HEK293 (cell line): ENCODE results near the gene RCOR1.
A peak's percentile ranks its signal among the peaks of the same experiment; 100 is the strongest.

ENCODE experiments used
- CTCF ChIA-PET: fragments of 350-600 bp; formaldehyde crosslinking; extraction: SDS; loops from one replicate; lab custom pipeline; 2021; ENCODE audit warnings: antibody characterized with exemption; lab: Yijun Ruan, JAX
- POLR2A ChIA-PET: fragments of 300-600 bp; formaldehyde crosslinking; extraction: SDS; loops from one replicate; lab custom pipeline; 2020; ENCODE audit warnings: antibody characterized with exemption, inconsistent platforms; lab: Yijun Ruan, JAX
- H3K27ac ChIP-seq: fragments of 200-500 bp; sonication (Bioruptor generic); 2 replicates; pipeline ENCODE4 v1.5.1; 2014; ENCODE audit warnings: low read depth, low read length, control low read depth, inconsistent platforms; ENCODE audit errors: extremely low read depth
- H3K36me3 ChIP-seq, 2 experiments: fragments of 200-500 bp in 1 of 2; sonication (Bioruptor generic) in 1 of 2; 1 replicate in 1 of 2; 2 replicates in 1 of 2; pipeline ENCODE4 v1.5.1; 2014 to 2017; ENCODE audit warnings: inconsistent platforms in 2 of 2, low read length in 2 of 2; ENCODE audit not compliant: control insufficient read depth in 2 of 2, insufficient read depth in 1 of 2
- H3K4me1 ChIP-seq: fragments of 200-500 bp; sonication (Bioruptor generic); 2 replicates; pipeline ENCODE4 v1.5.1; 2014; ENCODE audit warnings: mild to moderate bottlenecking, low read length, inconsistent platforms; ENCODE audit not compliant: control insufficient read depth, insufficient read depth
- H3K4me3 ChIP-seq: 2 replicates; pipeline ENCODE4 v1.5.1; 2011; ENCODE audit warnings: low read depth, mild to moderate bottlenecking, control low read depth, low read length, moderate library complexity
- H3K9me3 ChIP-seq: fragments of 200-500 bp; sonication (Bioruptor generic); 2 replicates; pipeline ENCODE4 v1.5.1; 2014; ENCODE audit warnings: low read depth, low read length, inconsistent platforms; ENCODE audit not compliant: control insufficient read depth, insufficient read depth
- EGR2 ChIP-seq: fragments of 450-650 bp; formaldehyde crosslinking; IDR thresholded peaks from 2 replicates; pipeline ENCODE4 v1.5.1; 2016; ENCODE audit warnings: low read depth, missing biosample characterization, missing genetic modification characterization
- GLI4 ChIP-seq: fragments of 450-650 bp; formaldehyde crosslinking; IDR thresholded peaks from 2 replicates; pipeline ENCODE4 v1.5.1; 2016; ENCODE audit warnings: missing biosample characterization, missing genetic modification characterization
- KLF1 ChIP-seq: fragments of 450-650 bp; formaldehyde crosslinking; IDR thresholded peaks from 2 replicates; pipeline ENCODE4 v1.5.1; 2016; ENCODE audit warnings: missing biosample characterization, missing genetic modification characterization
- SALL2 ChIP-seq: fragments of 450-650 bp; formaldehyde crosslinking; IDR thresholded peaks from 2 replicates; pipeline ENCODE4 v1.5.0; 2017; ENCODE audit warnings: missing biosample characterization, mild to moderate bottlenecking, missing genetic modification characterization, borderline replicate concordance
- SCRT1 ChIP-seq: fragments of 450-650 bp; formaldehyde crosslinking; IDR thresholded peaks from 2 replicates; pipeline ENCODE4 v1.5.1; 2016; ENCODE audit warnings: missing biosample characterization, missing genetic modification characterization, borderline replicate concordance
- SCRT2 ChIP-seq: fragments of 450-650 bp; formaldehyde crosslinking; IDR thresholded peaks from 2 replicates; pipeline ENCODE4 v1.5.1; 2016; ENCODE audit warnings: missing biosample characterization, missing genetic modification characterization
- ZFHX2 ChIP-seq: fragments of 450-650 bp; formaldehyde crosslinking; conservative IDR thresholded peaks from 2 replicates; pipeline ENCODE4 v1.5.1; 2016; ENCODE audit warnings: missing biosample characterization, missing genetic modification characterization
- ZNF140 ChIP-seq: fragments of 450-650 bp; formaldehyde crosslinking; IDR thresholded peaks from 2 replicates; pipeline ENCODE4 v1.5.1; 2016; ENCODE audit warnings: missing biosample characterization, missing genetic modification characterization
- ZNF169 ChIP-seq: fragments of 450-650 bp; formaldehyde crosslinking; IDR thresholded peaks from 2 replicates; pipeline ENCODE4 v1.5.1; 2016; ENCODE audit warnings: missing biosample characterization, missing genetic modification characterization
- ZNF2 ChIP-seq: fragments of 450-650 bp; formaldehyde crosslinking; IDR thresholded peaks from 2 replicates; pipeline ENCODE4 v1.5.1; 2016; ENCODE audit warnings: missing biosample characterization, missing genetic modification characterization
- ZNF239 ChIP-seq: fragments of 450-650 bp; formaldehyde crosslinking; IDR thresholded peaks from 2 replicates; pipeline ENCODE4 v1.5.1; 2016; ENCODE audit warnings: missing biosample characterization, missing genetic modification characterization
- ZNF335 ChIP-seq: fragments of 450-650 bp; formaldehyde crosslinking; conservative IDR thresholded peaks from 2 replicates; pipeline ENCODE4 v1.5.1; 2016; ENCODE audit warnings: missing biosample characterization, missing genetic modification characterization
- ZNF530 ChIP-seq: fragments of 450-650 bp; formaldehyde crosslinking; IDR thresholded peaks from 2 replicates; pipeline ENCODE4 v1.5.1; 2016; ENCODE audit warnings: low read depth, missing biosample characterization, missing genetic modification characterization
- ZNF548 ChIP-seq: fragments of 450-650 bp; formaldehyde crosslinking; IDR thresholded peaks from 2 replicates; pipeline ENCODE4 v1.5.1; 2016; ENCODE audit warnings: missing biosample characterization, missing genetic modification characterization
- ZNF558 ChIP-seq: fragments of 450-650 bp; formaldehyde crosslinking; IDR thresholded peaks from 2 replicates; pipeline ENCODE4 v1.5.1; 2016; ENCODE audit warnings: missing biosample characterization, missing genetic modification characterization
- ZNF561 ChIP-seq: fragments of 450-650 bp; IDR thresholded peaks from 2 replicates; pipeline ENCODE4 v1.5.1; 2018; ENCODE audit warnings: missing biosample characterization, missing genetic modification characterization, borderline replicate concordance
- ZNF571 ChIP-seq: fragments of 450-650 bp; formaldehyde crosslinking; IDR thresholded peaks from 2 replicates; pipeline ENCODE4 v1.5.0; 2017; ENCODE audit warnings: missing biosample characterization, missing genetic modification characterization
- ZNF701 ChIP-seq: fragments of 450-650 bp; formaldehyde crosslinking; IDR thresholded peaks from 2 replicates; pipeline ENCODE4 v1.5.1; 2016; ENCODE audit warnings: missing biosample characterization, missing genetic modification characterization
- ZNF843 ChIP-seq: fragments of 450-650 bp; formaldehyde crosslinking; IDR thresholded peaks from 2 replicates; pipeline ENCODE4 v1.5.1; 2016; ENCODE audit warnings: missing biosample characterization, missing genetic modification characterization
- TF ChIP-seq, protein P1 (sequence below): fragments of 450-650 bp; formaldehyde crosslinking; IDR thresholded peaks from 2 replicates; pipeline ENCODE4 v1.5.1; 2016; ENCODE audit warnings: missing biosample characterization, missing genetic modification characterization
- TF ChIP-seq, protein P2 (sequence below): fragments of 450-650 bp; formaldehyde crosslinking; IDR thresholded peaks from 2 replicates; pipeline ENCODE4 v1.5.1; 2016; ENCODE audit warnings: missing biosample characterization, missing genetic modification characterization

RCOR1 gene

DNA sequence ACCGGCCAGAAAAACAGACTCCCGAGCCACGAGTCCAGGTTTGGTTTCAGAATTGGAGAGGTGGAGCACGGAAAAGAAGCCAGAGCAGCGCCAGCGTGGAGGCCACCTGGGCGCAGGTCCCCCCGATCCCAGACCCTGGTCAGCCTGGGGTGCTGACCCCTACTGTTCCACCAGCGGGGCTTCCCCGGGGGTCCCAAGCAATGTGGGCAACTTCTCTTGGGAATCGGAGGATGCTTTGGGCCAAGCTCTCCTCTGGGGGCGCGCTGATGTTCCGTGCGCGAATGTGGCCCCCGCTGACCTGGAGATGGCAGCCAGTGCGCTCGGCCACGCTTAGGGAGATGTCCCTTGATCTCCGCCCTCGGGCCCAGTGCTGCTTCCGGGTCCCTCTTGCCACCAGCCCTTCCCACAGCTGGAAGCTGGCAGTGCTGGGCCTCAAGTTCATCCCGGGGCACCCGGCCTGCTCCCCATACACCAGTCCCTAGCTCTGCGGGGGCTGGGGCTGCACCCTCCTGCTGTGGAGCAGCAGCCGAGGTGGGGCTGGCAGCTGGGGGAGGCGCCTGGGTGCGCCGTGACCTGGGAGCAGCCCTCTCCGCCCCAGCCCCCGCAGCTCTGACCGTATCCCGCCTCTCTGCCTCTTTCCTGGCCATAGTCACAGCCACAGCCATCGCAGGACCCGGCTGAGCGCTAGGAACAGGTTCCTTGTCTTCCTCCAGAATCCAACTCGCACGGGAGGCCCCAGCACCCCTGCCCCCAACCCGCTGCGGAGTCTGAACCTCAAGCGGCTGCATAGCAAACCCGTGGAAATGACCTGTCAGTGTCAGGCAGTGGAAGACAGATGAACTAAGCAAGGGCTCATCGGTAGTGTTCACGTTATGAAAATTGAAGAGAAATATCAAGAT is 91.2 kb downstream of the RCOR1 start:
- H3K36me3 ChIP-seq: peaks cover 0 to 4% of the 10 kb centered on the region in 2 experiments; a peak in 1 of 3 replicates
- TF ChIP-seq KLF1 (tag by site-specific recombination) (0 out of 2 replicates have a peak, but pooled peaks have one; percentile 22), ZNF169 (no peak), ZNF701 (no peak)
- no peaks in the 10 kb centered on the region for H3K4me1 ChIP-seq
- no peak overlapping the region for H3K27ac ChIP-seq
- ChIA-PET POLR2A (no interaction called here), CTCF (interaction anchor here (0.8 kb wide), 1 partner anchor 89 kb away, joined by 3 read pairs; no protein-coding TSS in a partner anchor)
- H3K4me3 ChIP-seq: no peak overlapping the region
- H3K9me3 ChIP-seq: no peaks in the 10 kb centered on the region

DNA sequence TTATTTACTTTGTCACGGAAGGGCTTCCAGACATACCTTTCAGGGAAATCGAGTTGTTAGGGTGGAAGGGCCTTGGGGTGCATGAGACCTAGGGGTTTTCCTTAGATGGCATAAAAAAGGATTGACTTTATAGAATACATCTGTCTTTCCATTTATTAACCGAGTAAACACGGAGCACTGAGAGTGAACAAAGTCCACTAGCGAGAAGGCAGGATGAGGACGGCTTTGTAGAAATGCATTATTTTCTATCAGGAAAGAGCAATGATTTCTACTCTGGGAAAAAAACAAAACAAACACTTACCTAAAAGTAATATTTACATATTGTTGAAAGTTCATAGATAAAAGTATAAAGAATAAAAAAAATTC is 91.8 kb downstream of the RCOR1 start:
- Histone ChIP-seq H3K9me3 (no peaks in the 10 kb centered on the region), H3K4me3 (no peak overlapping the region), H3K36me3 (peaks cover 0 to 4% of the 10 kb centered on the region in 2 experiments; a peak in 1 of 3 replicates), H3K27ac (no peak overlapping the region), H3K4me1 (no peaks in the 10 kb centered on the region)
- ChIA-PET CTCF (no interaction called here), POLR2A (no interaction called here)
- TF ChIP-seq SALL2: no peak
- TF ChIP-seq ZNF558 (tag by site-specific recombination): no peak
- TF ChIP-seq ZNF335 (tag by site-specific recombination): no peak

DNA sequence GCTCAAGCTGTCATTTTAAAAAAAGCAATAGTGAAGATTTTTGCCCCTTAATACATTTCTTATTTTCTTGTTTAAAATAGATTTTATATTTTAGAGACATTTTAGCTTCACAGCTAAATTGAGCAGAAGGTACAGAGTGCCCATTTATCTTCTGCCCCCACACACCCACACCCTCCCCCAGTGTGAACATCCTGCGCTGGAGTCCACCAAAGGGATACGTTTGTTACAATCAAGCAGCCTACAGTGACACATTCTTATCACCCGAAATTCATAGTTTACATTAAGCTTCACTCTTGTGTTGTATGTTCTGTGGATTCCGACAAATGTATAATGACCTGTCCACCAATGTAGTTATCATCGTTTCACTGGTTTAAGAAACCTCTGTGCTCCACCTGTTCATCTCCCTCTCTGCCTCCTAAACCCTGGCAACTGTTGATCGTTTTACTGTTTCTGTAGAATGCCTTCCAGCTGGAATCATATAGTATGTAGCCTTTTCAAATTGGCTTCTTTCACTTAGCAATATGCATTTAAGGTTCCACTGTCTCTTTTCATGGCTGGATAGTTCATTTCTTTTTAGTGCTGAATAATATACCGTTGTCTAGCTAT is 93.8 kb downstream of the RCOR1 start:
- CTCF ChIA-PET: interaction anchor here (0.6 to 2.2 kb wide), 5 partner anchors 9 to 405 kb away, joined by 3 to 14 read pairs (median 4); no protein-coding TSS in a partner anchor
- peaks cover 0 to 4% of the 10 kb centered on the region in 2 experiments; a peak in 1 of 3 replicates for H3K36me3 ChIP-seq
- no peak overlapping the region for H3K27ac ChIP-seq
- H3K4me3 ChIP-seq: no peak overlapping the region
- no peaks in the 10 kb centered on the region for H3K9me3 ChIP-seq
- TF ChIP-seq ZFHX2 (tag by site-specific recombination) (peak; percentile 76), ZNF239 (tag by site-specific recombination) (no peak), ZNF140 (tag by site-specific recombination) (no peak), ZNF2 (no peak), ZNF530 (tag by site-specific recombination) (no peak), SCRT2 (tag by site-specific recombination) (peak; percentile 92), SCRT1 (peak; percentile 95), ZNF843 (tag by site-specific recombination) (no peak), EGR2 (tag by site-specific recombination) (peak; percentile 80), ZNF571 (tag by site-specific recombination) (no peak), GLI4 (tag by site-specific recombination) (no peak), ZNF561 (tag by site-specific recombination) (no peak), ZNF548 (tag by site-specific recombination) (no peak)
- TF ChIP-seq, protein P1, sequence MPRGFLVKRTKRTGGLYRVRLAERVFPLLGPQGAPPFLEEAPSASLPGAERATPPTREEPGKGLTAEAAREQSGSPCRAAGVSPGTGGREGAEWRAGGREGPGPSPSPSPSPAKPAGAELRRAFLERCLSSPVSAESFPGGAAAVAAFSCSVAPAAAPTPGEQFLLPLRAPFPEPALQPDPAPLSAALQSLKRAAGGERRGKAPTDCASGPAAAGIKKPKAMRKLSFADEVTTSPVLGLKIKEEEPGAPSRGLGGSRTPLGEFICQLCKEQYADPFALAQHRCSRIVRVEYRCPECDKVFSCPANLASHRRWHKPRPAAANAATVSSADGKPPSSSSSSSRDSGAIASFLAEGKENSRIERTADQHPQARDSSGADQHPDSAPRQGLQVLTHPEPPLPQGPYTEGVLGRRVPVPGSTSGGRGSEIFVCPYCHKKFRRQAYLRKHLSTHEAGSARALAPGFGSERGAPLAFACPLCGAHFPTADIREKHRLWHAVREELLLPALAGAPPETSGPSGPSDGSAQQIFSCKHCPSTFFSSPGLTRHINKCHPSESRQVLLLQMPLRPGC (tag by site-specific recombination): no peak
- TF ChIP-seq, protein P2, sequence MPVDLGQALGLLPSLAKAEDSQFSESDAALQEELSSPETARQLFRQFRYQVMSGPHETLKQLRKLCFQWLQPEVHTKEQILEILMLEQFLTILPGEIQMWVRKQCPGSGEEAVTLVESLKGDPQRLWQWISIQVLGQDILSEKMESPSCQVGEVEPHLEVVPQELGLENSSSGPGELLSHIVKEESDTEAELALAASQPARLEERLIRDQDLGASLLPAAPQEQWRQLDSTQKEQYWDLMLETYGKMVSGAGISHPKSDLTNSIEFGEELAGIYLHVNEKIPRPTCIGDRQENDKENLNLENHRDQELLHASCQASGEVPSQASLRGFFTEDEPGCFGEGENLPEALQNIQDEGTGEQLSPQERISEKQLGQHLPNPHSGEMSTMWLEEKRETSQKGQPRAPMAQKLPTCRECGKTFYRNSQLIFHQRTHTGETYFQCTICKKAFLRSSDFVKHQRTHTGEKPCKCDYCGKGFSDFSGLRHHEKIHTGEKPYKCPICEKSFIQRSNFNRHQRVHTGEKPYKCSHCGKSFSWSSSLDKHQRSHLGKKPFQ (tag by site-specific recombination): no peak
- H3K4me1 ChIP-seq: no peaks in the 10 kb centered on the region
- POLR2A ChIA-PET: no interaction called here
